ENCODE results near the gene PDHX. TPM values are rescaled to one million over a fixed set of nuclear protein-coding genes. Genes with fewer than 3 reads are reported as not detected.
A peak's percentile ranks its signal among the peaks of the same experiment; 100 is the strongest.

PDHX gene
- polyA plus RNA-seq, 3 donors: 9.3 to 19.5 (median 17.5) TPM

DNA sequence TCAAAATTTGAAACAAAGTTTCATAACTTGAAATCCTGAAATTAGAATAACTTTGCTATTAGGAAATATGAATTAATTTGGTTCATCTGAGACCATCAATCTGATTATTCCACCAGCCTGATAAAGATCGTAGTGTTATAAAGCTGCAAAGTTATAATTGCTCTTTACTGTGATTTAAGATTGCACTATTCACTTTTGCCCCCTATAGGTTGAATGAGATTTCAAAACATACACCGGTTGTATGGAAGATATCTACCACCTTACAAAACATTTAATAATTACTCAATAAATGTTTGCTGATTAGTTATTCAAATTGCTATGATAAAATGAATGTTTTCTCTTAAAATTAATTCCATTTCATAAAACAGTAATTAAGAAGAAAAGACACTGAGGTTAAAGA, 26.3 kb upstream of the PDHX start:
- no peaks in the 10 kb centered on the region for H3K9me3 Mint-ChIP-seq
- Histone ChIP-seq H3K4me2 (replicated peaks; ENCODE audit: extremely low read depth, low read length, poor library complexity, severe bottlenecking) (no peak overlapping the region), H3K27me3 (ENCODE audit: control insufficient read depth in 2 of 2, insufficient read depth in 2 of 2, low read length in 2 of 2) (no peaks in the 10 kb centered on the region), H3K27ac (ENCODE audit: low read depth in 1 of 2, low read length in 2 of 2) (no peak overlapping the region), H3K9ac (ENCODE audit: insufficient read depth, low read length, poor library complexity, severe bottlenecking) (no peak overlapping the region), H3K9me3 (replicated peaks in 1 of 2; ENCODE audit: control insufficient read depth in 1 of 2, insufficient read depth in 1 of 2, low read length in 2 of 2) (no peaks in the 10 kb centered on the region), H3K79me2 (ENCODE audit: insufficient read depth, low read length) (no peaks in the 10 kb centered on the region), H2AFZ (ENCODE audit: insufficient read depth, low read depth, low read length, poor library complexity, severe bottlenecking) (no peak overlapping the region), H4K20me1 (ENCODE audit: insufficient read depth, low read length) (no peaks in the 10 kb centered on the region), H3K4me1 (ENCODE audit: control insufficient read depth in 1 of 2, insufficient read depth in 2 of 2, low read length in 2 of 2) (no peaks in the 10 kb centered on the region), H3K4me3 (replicated peaks in 1 of 3; ENCODE audit: low read depth in 2 of 3, low read length in 3 of 3) (no peak overlapping the region), H3K36me3 (replicated peaks in 1 of 2; ENCODE audit: control insufficient read depth in 1 of 2, insufficient read depth in 2 of 2, low read length in 2 of 2) (peaks cover 14 to 42% of the 10 kb centered on the region in 2 donors)
- WGBS (ENCODE audit: insufficient coverage): no CpG with 5 or more reads among the region's 2 CpGs
- intact Hi-C loops (cut with micrococcal nuclease): loop anchor here (5.0 to 10.0 kb wide), 3 partner anchors 303 to 375 kb away; partner anchors contain the start of gene ELF5 (in 1 of the 2)
- no peak for DNase-seq
- TF ChIP-seq CTCF (IDR thresholded peaks at IDR 0.05): no peak
- H3K36me3 Mint-ChIP-seq: peaks cover 25 to 29% of the 10 kb centered on the region in 2 donors
- H3K4me3 Mint-ChIP-seq: no peak overlapping the region
- H3K27ac Mint-ChIP-seq: no peak overlapping the region
- H3K4me1 Mint-ChIP-seq: no peaks in the 10 kb centered on the region
- no peaks in the 10 kb centered on the region for H3K27me3 Mint-ChIP-seq (ENCODE audit: low read depth in 3 of 3)

- no peak overlapping the region for H3K9ac ChIP-seq (ENCODE audit: insufficient read depth, low read length, poor library complexity, severe bottlenecking)
- H3K27ac ChIP-seq (ENCODE audit: low read depth in 1 of 2, low read length in 2 of 2): no peak overlapping the region
- TF ChIP-seq CTCF (IDR thresholded peaks at IDR 0.05): peak; percentile 35
- no peaks in the 10 kb centered on the region for H3K27me3 Mint-ChIP-seq (ENCODE audit: low read depth in 3 of 3)
- H3K9me3 ChIP-seq (replicated peaks in 1 of 2; ENCODE audit: control insufficient read depth in 1 of 2, insufficient read depth in 1 of 2, low read length in 2 of 2): no peaks in the 10 kb centered on the region
- H3K36me3 ChIP-seq (replicated peaks in 1 of 2; ENCODE audit: control insufficient read depth in 1 of 2, insufficient read depth in 2 of 2, low read length in 2 of 2): peaks cover 14 to 35% of the 10 kb centered on the region in 2 donors
- H3K4me2 ChIP-seq (replicated peaks; ENCODE audit: extremely low read depth, low read length, poor library complexity, severe bottlenecking): no peak overlapping the region
- H3K4me1 ChIP-seq (ENCODE audit: control insufficient read depth in 1 of 2, insufficient read depth in 2 of 2, low read length in 2 of 2): no peaks in the 10 kb centered on the region
- H2AFZ ChIP-seq (ENCODE audit: insufficient read depth, low read depth, low read length, poor library complexity, severe bottlenecking): no peak overlapping the region
- H3K9me3 Mint-ChIP-seq: no peaks in the 10 kb centered on the region
- intact Hi-C loops (cut with micrococcal nuclease): loop anchor here (5.0 to 10.0 kb wide), 3 partner anchors 304 to 376 kb away; partner anchors contain the start of gene ELF5 (in 1 of the 2)
- H3K27ac Mint-ChIP-seq: no peak overlapping the region
- peaks cover 20 to 29% of the 10 kb centered on the region in 2 donors for H3K36me3 Mint-ChIP-seq
- no peaks in the 10 kb centered on the region for H3K27me3 ChIP-seq (ENCODE audit: control insufficient read depth in 2 of 2, insufficient read depth in 2 of 2, low read length in 2 of 2)
- H4K20me1 ChIP-seq (ENCODE audit: insufficient read depth, low read length): no peaks in the 10 kb centered on the region
- no peak overlapping the region for H3K4me3 Mint-ChIP-seq
- no peaks in the 10 kb centered on the region for H3K79me2 ChIP-seq (ENCODE audit: insufficient read depth, low read length)
- DNase-seq: peak in 2 of 3 donors; percentile 10 to 31
- H3K4me3 ChIP-seq (replicated peaks in 1 of 3; ENCODE audit: low read depth in 2 of 3, low read length in 3 of 3): no peak overlapping the region
- H3K4me1 Mint-ChIP-seq: no peaks in the 10 kb centered on the region
- no CpG with 5 or more reads among the region's 1 CpG for WGBS (ENCODE audit: insufficient coverage)
Measured at GRCh38 chr11:34890812-34891211, 25.6 kb upstream of the PDHX start.
